AML-193 (cell line): ENCODE results near the gene UBXN1.
A peak's percentile ranks its signal among the peaks of the same experiment; 100 is the strongest.

ENCODE experiments used
- DNase-seq, 2 experiments: peaks; one replicate each; lab custom pipeline; 2025; lab: John Stamatoyannopoulos, UW

UBXN1 gene, protein sequence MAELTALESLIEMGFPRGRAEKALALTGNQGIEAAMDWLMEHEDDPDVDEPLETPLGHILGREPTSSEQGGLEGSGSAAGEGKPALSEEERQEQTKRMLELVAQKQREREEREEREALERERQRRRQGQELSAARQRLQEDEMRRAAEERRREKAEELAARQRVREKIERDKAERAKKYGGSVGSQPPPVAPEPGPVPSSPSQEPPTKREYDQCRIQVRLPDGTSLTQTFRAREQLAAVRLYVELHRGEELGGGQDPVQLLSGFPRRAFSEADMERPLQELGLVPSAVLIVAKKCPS

DNA sequence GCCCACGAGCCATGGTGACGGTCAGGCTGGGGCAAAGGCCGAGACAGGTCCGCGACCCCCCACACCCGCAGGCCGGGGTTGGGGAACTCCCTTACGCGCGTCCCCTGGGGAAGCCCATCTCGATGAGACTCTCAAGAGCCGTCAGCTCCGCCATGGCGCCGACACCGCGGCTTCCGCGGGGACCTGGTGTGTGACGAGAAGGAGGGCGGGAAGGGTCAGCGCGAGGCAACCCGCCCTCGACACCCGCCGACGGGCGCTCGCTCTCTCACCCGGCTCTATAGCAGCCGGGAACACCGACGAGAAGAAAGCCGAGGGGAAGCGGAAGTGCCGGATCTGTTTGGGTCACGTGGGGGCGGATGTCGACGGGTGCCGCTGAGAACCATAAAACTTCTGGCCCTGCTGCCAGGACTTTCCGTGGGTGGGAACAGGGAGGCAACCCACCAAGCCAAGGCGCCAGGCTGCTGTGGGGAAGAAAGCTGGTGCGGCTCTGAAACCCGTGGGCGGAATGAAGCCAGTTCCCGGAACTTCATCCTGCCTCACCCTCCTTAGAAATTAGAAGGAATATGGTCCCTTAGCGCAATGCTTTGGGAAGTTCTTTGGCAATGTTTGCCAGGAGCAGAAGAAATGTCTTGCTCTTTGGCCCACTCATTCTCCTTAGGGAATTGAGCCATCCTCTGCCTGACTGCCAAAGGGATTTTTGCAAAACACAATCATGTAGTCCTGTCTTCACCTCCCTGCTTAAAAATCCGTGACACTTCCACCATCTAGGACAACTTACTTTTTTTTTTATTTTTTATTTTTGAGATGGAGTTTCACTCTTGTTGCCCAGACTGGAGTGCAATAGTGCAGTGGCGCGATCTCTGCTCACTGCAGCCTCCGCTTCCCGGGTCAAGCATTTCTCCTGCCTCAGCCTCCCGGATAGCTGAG is at the start of gene UBXN1:
TSS of gene UBXN1 (minus strand) at position 304 of the 927 bp plus-strand sequence. CDS start at position 154, 150 bp downstream.
- peak; percentile 78 to 81 for DNase-seq

DNA sequence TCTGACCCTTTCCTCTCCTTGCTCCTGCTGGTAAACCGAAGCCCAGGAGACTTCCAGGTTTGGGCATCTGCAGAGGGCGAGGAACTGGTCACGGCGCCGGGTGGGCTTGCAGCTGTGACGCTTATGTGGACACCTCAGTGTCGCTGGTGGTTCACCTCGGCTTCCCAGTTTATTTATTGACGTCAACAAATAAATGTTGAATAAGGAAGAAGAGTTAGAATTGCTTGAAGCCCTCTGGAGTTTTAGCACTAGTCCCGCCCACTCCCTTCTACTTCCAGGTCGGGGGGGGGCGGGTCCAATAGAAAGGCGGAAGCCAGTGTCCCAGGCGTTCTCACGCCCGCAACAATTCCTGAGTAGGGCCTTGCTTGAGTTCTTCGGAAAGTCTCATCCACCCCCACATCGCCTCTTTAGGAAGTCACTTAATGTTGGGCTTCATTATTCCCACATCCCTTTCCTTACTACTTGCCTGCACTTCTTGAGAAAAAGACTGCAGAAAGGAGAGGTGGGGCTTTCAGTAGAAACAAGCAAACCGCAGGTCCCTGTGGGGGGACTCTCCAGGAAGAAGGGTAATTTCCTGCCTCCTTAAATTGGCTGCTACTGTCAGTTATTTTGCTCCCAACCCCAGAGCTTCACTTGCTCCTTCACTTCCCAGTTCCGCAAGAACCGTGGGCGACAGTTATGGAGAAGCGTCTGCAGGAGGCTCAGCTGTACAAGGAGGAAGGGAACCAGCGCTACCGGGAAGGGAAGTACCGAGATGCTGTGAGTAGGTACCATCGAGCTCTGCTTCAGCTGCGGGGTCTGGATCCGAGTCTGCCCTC is 49.5 kb upstream of the UBXN1 start, which contains the start of gene TTC9C:
TSS of gene TTC9C (plus strand) at position 316 of the 818 bp plus-strand sequence. CDS start at position 679, 363 bp downstream.
- DNase-seq = peak; percentile 74 to 78

DNA sequence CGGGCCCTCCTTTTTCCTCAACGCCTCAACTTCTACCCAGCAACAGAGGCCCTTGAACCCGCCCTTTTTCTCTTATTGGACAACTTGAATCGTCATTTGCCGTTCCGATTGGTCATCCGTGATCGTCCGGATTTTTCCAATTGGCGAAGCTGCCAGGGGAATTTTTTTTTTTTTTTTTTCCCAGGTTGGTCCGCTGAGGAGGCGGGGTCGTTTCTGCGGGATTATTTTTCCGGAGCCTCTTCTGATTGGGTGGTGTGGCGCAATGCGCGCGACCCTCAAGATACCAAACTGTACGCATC is 48.9 kb upstream of the UBXN1 start:
- peak; percentile 93 to 95 for DNase-seq

DNA sequence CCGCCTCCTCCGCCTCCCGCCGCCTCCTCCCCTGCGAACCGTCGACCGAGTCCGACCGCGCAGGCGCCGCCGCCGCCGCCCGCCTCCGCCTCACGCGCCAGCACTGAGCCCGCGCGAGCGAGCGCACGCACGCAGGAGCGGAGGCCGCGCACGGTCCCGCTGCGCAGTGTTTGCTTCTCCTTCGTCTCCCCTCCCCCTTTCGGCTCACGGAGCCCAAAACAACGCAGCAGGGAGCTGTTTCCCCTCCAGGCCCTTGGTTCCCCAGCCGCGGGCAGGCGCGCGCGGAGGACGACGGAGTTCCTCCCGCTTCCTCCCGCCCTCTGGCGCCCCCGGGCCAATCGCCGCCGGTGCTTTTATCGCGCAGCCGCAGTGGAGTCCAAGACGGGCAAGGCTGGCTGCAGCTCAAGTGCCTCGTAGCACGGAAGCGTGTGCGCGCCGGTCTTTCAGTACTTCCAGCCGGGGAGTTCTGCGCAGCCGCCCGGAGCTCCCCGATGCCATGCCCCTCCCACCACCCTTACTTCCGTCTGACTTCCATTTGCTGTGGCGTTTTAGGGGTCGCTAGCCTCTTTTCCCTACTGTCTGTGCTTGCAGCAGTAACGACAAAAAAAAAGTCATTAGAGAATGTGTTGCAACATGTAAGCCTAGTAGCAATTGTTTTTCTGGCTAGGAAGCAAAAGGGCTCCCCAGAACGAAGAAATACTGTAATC is 48.4 kb upstream of the UBXN1 start, which contains the start of gene HNRNPUL2:
TSS of gene HNRNPUL2 (minus strand) at position 293 of the 707 bp plus-strand sequence. CDS start 301 bp downstream, outside the sequence.
- DNase-seq = peak; percentile 98

DNA sequence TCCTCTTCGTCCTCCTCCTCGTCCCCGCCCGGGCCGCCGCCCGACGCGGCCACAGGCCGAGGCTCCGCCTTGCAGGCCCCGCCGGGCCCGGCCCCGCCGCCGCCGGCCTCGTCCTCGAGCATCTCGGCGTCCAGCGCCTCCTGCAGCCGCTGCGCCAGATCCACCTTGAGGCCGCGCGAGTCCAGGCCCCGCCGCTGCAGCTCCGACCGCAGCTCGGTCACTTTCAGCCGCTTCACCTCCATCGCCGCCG is 48.0 kb upstream of the UBXN1 start:
- no peak for DNase-seq

DNA sequence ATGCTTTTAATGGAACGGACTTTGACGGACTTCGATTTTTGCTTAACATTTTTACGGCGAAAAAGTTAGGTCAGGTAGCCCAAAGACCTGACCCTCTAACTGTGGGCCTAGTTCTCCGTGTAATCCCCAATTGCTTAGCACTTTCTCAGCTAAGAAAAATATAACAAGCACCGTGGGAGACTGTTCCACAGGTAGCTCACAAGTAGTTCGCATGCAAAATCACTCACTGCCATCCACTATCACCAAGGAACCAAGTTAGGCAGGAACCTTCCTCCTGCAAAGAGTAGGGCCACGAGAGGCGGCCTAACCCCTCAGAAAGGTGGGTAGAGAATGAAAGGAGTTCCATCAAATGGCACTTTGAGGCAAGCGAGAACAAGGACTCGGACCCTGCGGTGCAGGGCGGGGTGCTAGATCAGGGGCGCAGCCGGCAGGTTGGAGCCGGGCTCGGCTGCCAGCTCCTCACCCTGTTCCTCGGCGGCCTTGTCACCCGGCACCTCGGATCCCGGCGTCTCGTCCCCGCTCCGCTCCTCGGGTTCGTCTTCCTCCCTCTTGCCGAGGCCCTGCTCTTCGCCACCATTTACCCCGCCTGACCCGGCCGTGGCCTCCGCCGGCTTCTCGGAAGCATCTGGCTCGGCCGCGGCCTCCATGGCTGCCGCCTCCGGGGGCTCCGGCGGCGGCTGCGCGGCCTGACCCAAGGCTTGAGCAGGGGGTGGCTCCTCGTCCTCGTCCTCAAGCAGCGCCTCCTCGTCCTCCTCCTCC is 47.5 kb upstream of the UBXN1 start:
- DNase-seq = no peak

DNA sequence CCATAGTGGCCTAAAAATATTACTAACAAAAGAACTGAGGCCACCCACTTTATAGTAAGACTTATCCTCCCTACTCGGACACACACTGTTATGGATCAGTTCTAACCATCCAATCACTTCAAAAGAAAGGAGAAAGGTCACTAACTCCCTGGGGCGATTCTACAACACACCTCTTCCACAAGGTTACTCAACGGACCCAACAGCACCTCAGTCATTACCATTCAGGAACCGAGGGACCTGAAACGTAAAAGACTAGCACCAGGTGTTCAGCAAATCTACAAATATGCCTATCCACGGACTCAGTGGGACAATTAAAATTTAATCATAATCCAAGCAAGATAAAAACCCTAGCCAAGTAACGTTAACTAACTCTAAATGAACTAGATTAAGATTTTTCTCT is 46.8 kb upstream of the UBXN1 start:
- DNase-seq = no peak

DNA sequence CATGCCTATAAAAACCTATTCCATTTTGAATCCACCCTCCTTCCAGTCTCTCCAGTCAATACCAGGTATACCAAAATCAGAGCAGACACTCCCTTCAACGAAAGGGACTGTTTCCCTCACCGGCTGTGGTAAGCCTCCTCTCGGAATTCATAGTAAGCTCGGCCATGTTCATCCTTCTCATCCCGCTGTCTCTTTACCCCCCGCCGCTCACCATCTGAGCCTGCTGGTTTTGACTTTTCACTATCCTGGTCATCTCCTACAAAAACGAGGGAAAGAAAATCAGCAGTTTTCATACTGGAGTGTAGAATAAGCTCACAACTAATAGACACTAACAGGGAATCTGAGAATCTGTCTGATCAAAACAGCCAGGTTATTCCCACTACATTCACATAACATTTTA is 45.3 kb upstream of the UBXN1 start:
- no peak for DNase-seq

DNA sequence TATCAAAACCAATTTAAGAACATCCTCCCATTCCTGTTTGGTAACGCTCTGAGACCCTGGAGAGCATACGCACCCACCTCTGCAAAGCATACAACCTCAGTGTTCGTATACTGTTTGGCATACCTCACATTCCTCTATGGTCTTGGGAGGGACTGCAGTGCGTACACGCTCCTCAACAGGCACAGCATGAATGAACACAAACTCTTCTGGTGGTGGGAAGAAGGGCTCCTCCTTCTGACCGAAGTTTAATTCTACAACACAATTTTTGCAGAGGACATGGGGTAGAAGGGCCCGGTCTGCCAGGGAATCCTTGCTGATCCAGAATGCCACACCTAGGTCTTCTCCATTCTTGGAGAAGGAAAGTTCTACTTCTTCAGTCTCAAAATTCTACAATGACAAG is 43.1 kb upstream of the UBXN1 start:
- no peak for DNase-seq

DNA sequence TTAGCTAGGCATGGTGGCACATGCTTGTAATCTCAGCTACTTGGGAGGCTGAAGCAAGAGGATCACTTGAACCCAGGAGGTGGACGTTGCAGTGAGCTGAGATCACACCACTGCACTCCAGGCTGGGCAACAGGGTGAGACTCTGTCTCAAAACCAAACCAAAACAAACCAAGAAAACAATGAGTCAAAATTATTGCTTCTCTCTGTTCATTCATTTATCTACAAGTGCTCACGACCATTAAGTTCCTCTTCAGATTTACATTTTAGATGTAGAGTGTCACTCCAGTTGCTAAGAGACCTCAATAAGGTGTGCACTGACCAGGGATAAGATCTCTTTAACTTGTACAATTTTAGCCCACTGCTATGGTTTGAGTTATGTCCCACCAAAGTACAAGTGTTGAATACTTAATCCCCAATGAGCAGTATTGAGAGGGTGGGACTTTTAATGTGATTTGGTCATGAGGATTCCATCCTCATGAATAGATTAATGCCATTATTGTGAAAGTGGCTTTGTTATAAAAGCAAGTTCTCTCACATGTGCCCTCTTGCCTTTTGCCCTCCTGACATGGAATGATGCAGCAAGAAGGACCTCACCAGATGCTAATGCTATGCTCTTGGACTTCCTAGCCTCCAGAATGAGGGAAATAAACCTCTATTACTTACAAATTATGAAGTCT is 40.6 kb upstream of the UBXN1 start:
- no peak for DNase-seq

DNA sequence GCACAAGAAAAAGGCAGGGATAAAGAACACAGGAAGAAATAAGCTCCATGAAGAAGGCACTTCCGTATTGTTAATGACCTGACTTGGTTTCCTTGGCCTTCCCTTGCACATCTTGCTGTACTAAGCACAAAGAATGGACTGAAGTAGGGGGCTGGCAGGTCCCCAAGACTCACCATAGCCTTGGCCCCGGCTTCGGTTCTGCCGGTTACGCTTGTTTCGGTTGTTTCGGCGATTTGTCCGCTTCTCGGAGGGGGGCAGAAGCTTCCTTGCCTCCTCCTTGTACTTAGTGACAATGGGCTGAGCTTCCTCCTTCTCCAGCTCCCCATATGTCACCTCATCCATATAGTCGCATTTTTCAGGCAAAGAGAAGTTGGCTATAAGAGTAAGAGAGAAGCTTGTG is 37.9 kb upstream of the UBXN1 start:
- no peak for DNase-seq

DNA sequence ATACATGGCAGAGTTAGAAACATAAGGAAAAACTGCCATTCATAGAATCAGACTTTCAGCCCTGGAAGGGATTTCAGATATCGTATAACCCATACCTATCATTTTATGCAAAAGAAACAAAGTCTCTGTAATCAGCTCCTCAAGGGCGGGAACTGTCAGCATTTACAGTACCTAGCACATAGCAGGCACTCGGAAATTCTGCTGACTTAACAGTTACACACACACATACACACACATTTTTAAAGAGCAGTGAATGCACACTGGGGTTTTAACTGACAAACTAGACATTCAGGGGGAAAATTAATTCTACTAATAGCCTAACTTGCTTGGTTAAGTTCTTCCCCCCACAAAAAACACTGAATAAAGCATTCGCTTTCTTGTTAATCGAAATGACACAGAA is 37.3 kb upstream of the UBXN1 start:
- no peak for DNase-seq

DNA sequence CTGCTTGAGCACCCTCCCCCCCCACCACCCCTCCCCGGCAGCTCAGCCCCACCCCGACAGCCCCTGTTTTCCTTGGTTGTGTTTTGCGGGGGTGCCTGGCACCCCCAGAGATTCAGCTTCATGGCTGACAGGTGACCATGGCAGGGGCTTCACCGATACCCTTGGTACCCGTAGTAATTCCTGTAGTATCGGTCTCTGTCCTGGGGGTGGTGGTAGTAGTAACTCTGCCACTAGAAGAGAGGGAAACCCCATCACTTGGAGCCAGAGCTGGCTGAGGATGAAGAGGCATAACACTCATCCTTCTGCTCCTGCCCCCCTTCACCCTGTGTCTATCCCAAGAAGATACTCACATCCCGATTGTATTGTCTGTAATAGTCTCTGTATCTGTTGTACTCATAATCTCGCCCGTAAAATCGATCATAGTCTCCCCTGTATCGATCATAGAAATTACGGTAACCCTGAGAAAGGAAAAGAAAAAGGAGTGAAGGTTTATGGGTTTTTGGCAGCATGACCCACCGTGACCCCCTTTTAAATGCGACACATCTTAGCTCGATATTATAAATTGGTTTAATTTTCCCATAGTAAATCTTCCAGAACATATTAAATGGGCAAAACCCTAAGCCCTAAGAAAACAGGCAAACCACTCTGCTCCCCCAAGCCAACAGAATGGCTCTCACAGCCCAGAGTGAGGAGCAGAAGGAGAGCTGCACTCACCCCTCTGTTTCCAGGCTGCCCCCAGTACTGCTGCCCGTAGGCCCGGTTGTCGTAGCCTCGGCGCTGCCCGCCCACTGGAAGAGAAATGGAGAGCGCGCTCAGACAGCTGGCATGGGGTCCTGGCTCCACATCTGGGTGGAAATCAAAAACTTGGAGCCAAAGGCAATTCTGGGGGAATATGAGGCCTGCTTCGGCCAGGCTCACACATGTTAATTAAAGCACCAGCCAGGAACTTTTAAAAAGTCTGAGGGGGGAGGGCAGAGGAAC is 36.6 kb upstream of the UBXN1 start:
- DNase-seq = no peak

DNA sequence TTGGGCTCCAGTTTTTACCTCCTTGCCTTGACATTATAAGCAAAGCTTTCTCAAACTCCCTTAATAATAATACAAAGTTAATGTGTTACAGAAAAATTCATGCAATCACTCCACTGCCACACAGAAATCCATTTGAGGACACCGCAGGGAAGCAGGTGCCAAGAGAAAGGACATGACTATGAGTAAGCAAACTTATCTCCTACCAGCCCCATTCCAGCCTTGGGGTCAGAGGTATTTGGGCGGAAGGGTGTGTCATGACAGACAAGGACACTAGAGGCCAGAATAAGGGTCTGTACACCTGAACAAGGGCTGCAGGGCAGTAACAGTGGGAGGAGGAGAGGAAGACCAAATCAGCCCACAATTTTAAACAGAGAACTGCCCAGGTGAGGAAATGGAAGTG is 34.5 kb upstream of the UBXN1 start:
- DNase-seq = no peak

DNA sequence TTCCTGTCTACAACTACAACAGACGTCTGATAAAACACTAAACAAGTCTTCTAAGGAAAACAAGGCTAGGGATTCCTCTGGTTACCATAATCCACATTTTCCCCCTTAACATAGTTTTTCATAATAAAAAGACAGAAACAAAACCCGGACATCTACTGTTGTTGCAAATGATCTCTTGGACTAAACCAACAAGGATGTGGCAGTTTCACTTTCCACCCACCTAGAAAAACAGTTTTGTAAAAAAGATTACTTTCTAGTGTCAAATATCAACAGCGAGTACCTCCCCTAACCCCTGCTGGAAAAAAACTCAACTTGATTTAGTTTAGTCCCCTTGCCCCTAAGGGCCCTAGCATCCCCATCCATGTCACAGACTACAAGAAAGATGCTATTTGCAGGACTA is 34.0 kb upstream of the UBXN1 start:
- DNase-seq = no peak

DNA sequence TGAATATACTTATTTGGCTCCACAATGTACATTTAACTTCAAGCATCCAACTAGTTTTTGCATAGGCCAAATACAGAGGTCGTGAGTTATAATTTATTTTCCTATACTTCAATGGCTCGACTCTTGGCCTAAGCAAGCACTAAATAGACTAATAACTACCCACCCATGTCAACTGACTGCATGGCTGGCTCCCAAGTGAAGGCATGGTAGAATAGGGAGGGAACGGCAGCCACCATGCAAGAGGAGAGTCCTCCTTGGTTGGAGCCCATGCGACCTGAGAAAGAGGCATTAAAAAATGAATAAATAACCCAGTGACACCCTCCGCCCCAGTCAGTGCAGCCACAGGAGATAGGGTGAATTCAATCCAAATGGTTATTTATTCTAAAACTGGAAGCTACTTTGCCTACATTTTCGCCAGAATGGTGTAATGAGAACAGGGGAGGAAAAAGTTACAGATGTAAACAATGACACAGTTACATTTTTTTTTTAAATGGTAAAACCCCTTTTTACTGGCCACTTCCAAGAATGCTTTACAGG is 33.5 kb upstream of the UBXN1 start:
- DNase-seq = no peak

DNA sequence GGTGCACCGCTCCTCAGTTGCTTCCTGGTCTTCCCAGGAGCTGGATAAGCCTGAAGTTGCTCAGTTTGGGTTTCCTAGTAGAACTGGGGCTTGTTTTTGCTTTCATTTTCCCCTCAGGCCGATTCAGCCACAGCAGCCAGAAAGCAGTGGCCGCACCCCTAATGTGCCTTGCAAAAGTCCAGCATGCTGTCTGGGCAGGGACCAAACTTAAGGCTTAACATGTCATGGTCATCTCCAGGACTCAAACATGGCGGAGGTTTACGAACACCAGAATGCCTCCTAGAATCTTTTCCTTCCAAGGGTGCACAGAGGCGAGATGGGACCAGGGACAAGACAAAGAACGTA is 31.1 kb upstream of the UBXN1 start:
- no peak for DNase-seq

DNA sequence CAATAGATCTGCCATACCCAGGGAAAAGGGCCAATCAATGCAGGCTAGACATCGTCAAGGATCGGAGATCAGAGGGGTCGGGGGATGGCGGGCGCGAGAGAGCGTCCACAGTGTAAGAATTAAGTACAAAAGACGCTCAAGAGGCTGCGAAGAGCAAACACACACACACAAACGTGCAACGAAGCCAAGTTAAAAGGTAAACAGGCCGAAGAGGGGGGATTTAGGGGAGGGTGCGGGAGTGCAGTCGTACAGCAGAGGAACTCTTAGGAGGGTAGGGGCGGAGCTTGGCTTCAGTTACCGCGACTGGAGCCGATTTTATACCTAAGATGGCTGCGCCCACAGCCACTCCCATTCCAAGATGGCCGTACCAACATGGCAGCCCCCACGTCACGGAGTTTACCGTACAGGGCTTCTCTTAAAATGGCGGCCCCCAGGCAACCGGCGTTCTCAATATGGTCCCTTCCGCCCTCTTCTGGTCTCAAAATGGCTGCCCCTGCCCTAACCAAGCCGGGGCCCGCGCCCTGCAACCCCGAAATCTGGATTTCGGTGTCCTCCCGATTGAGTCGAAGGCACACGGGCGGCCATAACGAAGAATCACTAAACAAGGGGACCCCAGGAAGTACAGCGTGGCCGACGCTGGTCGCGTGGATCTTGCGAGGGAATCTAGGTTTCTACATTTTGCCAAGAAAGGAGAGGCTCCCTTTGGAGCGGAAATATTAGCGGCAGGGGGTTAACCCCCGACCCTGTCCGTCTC is 30.6 kb upstream of the UBXN1 start:
- peak; percentile 97 to 98 for DNase-seq
